Stomach (tissue), 4 donors: ENCODE results near the gene CHST7.
"Not testable (repeated sequence)": the region's sequence is repeated elsewhere in the genome, so short reads cannot be mapped to it uniquely, and the experiment has no call there.

Experiments used
- POLR2A ChIP-seq, 4 donors: fragments of 450-650 bp; IDR thresholded peaks; one replicate each; pipeline ENCODE4 v1.6.1; 2016; ENCODE audit warnings: antibody characterized with exemption in 4 of 4, control low read depth in 2 of 4, mild to moderate bottlenecking in 1 of 4, moderate library complexity in 1 of 4
- POLR2AphosphoS5 ChIP-seq, 3 donors: sonication (generic); formaldehyde crosslinking; IDR thresholded peaks; one replicate each; pipeline ENCODE4 v1.6.1; 2016; ENCODE audit warnings: antibody characterized with exemption in 3 of 3

GRCh38 chrX:46528640-46529039 is 44.9 kb upstream of the CHST7 start:
- not testable (repeated sequence) for TF ChIP-seq POLR2AphosphoS5, POLR2A (IDR thresholded peaks at IDR 0.05)
